Dermis microvascular lymphatic vessel endothelial cell (primary cell): ENCODE data around the gene ABHD5. TPM values are rescaled to one million over a fixed set of nuclear protein-coding genes. Genes with fewer than 3 reads are reported as not detected.
A peak's percentile ranks its signal among the peaks of the same experiment; 100 is the strongest.

Experiments
- DNase-seq, 2 donors: peaks; one replicate each; pipeline versions ENCODE4 v3.0.0 to v3.0.0-alpha.2; 2010; ENCODE audit warnings: low read depth in 2 of 2
- total RNA-seq: library from RNA; depleted of rRNA; stranded (reverse); fragments of >200 nt; gene quantifications from 2 replicates; pipeline ENCODE4 v1.2.1, GENCODE V29; 2014

ABHD5 gene
- total RNA-seq, 1 donor from 2014 or later, result 11.0 TPM

- no peak for DNase-seq
Measured at GRCh38 chr3:43755516-43756200, 64.9 kb downstream of the ABHD5 start.

- DNase-seq, result no peak
Measured at GRCh38 chr3:43757666-43758321, 67.1 kb downstream of the ABHD5 start.

- no peak for DNase-seq
Measured at GRCh38 chr3:43758592-43759225, 68.0 kb downstream of the ABHD5 start.

GRCh38 chr3:43759297-43759782 is 68.6 kb downstream of the ABHD5 start:
- peak; percentile 73 to 76 for DNase-seq

GRCh38 chr3:43759938-43760337 is 69.2 kb downstream of the ABHD5 start:
- DNase-seq, result no peak

- DNase-seq, result no peak
Measured at GRCh38 chr3:43760938-43761337, 70.2 kb downstream of the ABHD5 start.

GRCh38 chr3:43762451-43762850 is 71.7 kb downstream of the ABHD5 start:
- no peak for DNase-seq

GRCh38 chr3:43764056-43764455 is 73.3 kb downstream of the ABHD5 start:
- DNase-seq, result no peak

GRCh38 chr3:43764471-43764870 is 73.7 kb downstream of the ABHD5 start:
- DNase-seq, result no peak

GRCh38 chr3:43765521-43765971 is 74.8 kb downstream of the ABHD5 start:
- DNase-seq, result no peak

- peak; percentile 64 to 79 for DNase-seq
Measured at GRCh38 chr3:43766672-43767465, 76.1 kb downstream of the ABHD5 start.

GRCh38 chr3:43768381-43768973 is 77.7 kb downstream of the ABHD5 start:
- DNase-seq, result peak in 1 of 2 donors; percentile 39

GRCh38 chr3:43769097-43769884 is 78.6 kb downstream of the ABHD5 start:
- peak; percentile 38 to 87 for DNase-seq

- DNase-seq, result no peak
Measured at GRCh38 chr3:43769885-43770425, 79.2 kb downstream of the ABHD5 start.

- DNase-seq, result peak in 1 of 2 donors; percentile 64
Measured at GRCh38 chr3:43770426-43771103, 79.8 kb downstream of the ABHD5 start.

GRCh38 chr3:43771610-43772009 is 80.9 kb downstream of the ABHD5 start:
- no peak for DNase-seq

GRCh38 chr3:43773273-43774094 is 82.7 kb downstream of the ABHD5 start:
- no peak for DNase-seq

- no peak for DNase-seq
Measured at GRCh38 chr3:43774799-43775198, 84.1 kb downstream of the ABHD5 start.

- DNase-seq, result no peak
Measured at GRCh38 chr3:43776101-43776500, 85.4 kb downstream of the ABHD5 start.
